ENCODE results near the gene CSK.

The CSK gene

DNA sequence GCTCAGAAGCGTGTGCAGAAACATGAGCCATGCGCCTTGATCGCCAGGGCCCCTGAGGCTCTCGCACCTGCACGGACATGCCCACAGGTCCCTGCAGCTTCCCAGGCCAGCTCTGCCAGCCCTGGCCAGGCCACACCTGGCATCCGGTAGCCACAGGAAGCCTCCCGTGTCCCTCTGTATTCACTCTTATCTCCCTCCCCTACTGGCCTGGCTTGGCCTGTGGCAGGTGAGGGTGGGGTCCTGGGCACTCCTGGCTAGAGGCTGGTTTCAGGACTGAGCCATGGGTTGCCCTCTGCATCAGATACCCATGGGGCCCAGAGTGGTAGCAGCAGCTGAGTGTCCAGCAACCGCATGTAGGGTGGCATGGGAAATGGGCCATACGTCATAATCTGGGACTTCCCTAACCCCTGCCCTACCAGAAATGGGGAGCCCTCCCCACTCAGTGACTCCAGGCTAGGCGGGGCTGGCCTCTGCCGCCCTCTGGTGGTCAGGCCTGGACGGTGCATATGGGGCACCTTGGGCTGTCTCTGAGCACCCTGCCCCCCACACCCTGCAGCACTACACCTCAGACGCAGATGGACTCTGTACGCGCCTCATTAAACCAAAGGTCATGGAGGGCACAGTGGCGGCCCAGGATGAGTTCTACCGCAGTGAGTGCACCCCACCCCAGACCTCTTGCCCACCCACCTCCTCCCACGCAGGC lies 18.1 kb downstream of the CSK start:
- peak in 45 of 51 donors; percentile 12 to 79 (median 53) for DNase-seq

GRCh38 chr15:74800559-74801094 lies 18.7 kb downstream of the CSK start:
- DNase-seq = peak in 2 of 51 donors; percentile 16 to 21

- DNase-seq = no peak
These were observed 19.6 kb downstream of the CSK start for GRCh38 chr15:74801311-74801997.

DNA sequence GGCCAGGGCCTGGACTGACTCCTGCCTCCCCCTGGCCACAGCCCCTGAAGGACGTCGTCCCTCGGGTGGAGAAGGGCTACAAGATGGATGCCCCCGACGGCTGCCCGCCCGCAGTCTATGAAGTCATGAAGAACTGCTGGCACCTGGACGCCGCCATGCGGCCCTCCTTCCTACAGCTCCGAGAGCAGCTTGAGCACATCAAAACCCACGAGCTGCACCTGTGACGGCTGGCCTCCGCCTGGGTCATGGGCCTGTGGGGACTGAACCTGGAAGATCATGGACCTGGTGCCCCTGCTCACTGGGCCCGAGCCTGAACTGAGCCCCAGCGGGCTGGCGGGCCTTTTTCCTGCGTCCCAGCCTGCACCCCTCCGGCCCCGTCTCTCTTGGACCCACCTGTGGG lies 20.4 kb downstream of the CSK start:
- DNase-seq = no peak

DNA sequence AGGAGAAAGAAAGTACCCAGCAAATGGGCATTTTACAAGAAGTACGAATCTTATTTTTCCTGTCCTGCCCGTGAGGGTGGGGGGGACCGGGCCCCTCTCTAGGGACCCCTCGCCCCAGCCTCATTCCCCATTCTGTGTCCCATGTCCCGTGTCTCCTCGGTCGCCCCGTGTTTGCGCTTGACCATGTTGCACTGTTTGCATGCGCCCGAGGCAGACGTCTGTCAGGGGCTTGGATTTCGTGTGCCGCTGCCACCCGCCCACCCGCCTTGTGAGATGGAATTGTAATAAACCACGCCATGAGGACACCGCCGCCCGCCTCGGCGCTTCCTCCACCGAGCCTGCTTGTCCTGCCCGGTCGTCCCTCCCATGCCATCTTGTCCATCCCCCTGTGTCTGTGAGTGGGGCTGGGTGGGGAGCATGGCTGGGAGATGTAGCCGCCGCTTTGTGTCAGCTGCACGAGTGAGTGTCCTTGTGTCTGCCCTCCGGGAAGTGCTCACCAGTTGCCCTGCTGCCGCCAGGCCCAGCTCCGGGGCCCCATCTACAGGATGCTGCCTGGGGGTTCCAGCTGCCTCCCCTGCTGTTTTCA lies 21.1 kb downstream of the CSK start:
- no peak for DNase-seq

GRCh38 chr15:74804935-74805334 lies 23.1 kb downstream of the CSK start:
- no peak for DNase-seq

- no peak for DNase-seq
These were observed 25.4 kb downstream of the CSK start for GRCh38 chr15:74807282-74807681.

DNA sequence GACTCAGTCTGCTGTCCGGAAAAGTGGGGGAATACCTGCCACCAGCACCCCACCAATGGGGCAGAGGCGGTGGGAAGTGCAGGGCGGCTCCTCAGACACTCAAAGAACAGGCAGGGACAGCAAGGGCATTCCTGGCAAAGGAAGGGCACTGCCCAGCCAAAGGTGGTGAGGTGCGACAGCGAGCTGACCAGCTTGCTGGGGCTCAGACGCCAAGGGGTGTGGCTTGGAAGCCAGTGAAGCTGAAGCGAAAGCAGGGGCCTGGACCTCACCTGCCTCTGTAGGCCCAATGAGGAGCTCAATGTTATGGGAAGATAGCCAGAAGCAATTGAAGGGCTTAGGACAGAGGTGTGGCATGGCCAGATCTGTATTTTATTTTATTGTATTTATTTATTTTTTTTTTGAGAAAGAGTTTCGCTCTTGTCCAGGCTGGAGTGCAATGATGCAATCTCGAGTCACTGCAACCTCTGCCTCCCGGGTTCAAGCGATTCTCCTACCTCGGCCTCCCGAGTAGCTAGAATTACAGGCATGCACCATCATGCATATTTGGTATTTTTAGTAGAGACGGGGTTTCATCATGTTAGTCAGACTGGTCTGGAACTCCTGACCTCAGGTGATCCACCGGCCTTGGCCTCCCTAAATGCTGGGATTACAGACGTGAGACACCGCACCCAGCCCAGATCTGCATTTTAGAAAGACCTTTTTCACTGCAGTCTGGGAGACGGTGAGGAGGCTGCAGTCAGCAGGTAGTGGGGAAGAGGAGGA lies 26.4 kb downstream of the CSK start:
- DNase-seq = no peak

DNA sequence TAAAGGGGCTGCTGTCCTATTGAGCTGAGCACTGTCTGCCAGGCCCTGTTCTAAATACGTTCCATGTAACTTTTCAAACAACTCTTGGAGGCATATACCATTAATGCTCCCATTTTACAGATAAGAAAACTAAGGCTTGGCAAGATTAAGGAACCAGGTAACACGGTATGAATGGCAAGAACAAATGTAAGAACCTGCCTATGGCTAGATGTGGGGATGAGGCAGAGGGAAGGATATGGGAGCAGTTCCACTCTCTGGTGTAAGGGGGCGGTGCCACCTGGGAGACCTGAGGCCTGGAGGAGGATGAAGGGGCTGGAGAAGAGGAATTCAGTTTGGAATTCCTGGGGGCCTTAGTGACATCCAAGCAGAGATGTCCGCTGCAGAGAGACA lies 27.0 kb downstream of the CSK start:
- no peak for DNase-seq

GRCh38 chr15:74809242-74809641 lies 27.4 kb downstream of the CSK start:
- no peak for DNase-seq

DNA sequence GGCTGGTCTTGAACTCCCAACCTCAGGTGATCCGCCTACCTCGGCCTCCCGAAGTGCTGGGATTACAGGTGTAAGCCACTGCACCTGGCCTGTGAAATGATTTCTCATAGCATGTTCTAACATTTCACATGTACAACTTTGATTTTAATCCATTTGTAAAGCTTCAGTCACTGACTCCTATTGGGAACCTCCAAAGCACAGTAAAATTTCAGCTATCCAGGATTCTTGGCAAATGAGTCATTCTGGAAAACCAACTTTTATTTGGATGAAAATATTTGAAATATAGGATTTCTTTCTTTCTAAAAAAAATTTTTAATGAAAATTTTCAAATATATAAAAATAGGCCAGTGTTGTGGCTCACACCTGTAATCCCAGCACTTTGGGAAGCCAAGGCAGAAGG lies 28.1 kb downstream of the CSK start:
- no peak for DNase-seq

- no peak for DNase-seq
These were observed 30.7 kb downstream of the CSK start, which contains the start of gene LMAN1L for GRCh38 chr15:74812533-74812932. TSS of gene LMAN1L (plus strand) at chr15:74812835. CDS start at chr15:74812855, 20 bp downstream.

GRCh38 chr15:74815121-74815934 lies 33.4 kb downstream of the CSK start:
- DNase-seq = peak in 9 of 51 donors; percentile 6 to 35 (median 21)

DNA sequence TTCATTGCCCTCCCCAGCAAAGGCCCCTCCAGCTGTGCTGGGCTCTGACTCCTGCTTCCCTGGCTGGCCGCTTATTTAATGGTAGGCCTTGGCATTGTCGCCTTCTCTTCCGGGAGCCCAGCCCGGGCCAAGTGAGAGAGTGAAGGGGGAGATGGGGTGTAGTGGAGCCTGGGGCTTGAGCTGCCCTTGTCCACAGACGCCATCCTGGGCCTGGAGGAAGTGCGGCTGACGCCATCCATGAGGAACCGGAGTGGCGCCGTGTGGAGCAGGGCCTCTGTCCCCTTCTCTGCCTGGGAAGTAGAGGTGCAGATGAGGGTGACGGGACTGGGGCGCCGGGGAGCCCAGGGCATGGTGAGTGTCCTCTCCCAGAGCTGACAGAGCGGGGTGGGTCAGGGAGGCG lies 34.1 kb downstream of the CSK start:
- DNase-seq = peak in 1 of 51 donors; percentile 32

GRCh38 chr15:74816624-74817369 lies 34.9 kb downstream of the CSK start:
- no peak for DNase-seq

- peak in 9 of 51 donors; percentile 7 to 38 (median 28) for DNase-seq
These were observed 35.5 kb downstream of the CSK start for GRCh38 chr15:74817370-74817737.

- no peak for DNase-seq
These were observed 38.2 kb downstream of the CSK start for GRCh38 chr15:74820056-74820455.

- DNase-seq = no peak
These were observed 39.4 kb downstream of the CSK start for GRCh38 chr15:74821091-74821789.

DNA sequence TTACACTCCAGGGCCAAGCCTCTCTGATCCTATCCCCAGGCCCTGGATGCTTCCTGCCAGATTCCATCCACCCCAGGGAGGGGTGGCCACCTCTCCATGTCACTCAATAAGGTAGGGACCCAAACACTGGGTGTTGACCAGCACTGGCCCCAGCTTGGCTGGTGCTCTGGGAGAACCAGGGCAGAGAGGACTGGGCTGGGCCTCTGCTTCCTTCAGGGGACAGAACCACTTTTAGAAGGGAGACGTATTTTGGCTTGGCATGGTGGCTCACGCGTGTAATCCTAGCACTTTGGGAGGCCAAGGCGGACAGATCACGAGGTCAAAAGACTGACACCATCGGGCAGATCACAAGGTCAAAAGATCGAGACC lies 39.9 kb downstream of the CSK start:
- no peak for DNase-seq

- DNase-seq = no peak
These were observed 40.4 kb downstream of the CSK start for GRCh38 chr15:74822233-74822632.
